ENCODE measurements around the gene RPUSD1.
"Not testable (repeated sequence)": the region's sequence is repeated elsewhere in the genome, so short reads cannot be mapped to it uniquely, and the experiment has no call there.

Gene RPUSD1

GRCh38 chr16:782258-782657, 5.9 kb downstream of the RPUSD1 start:
- DNase-seq: no peak

GRCh38 chr16:781346-782010, 6.7 kb downstream of the RPUSD1 start:
- DNase-seq: no peak

- DNase-seq: no peak
These were observed 7.9 kb downstream of the RPUSD1 start for GRCh38 chr16:780296-780695.

GRCh38 chr16:779561-779960, 8.6 kb downstream of the RPUSD1 start:
- DNase-seq: no peak

GRCh38 chr16:778909-779527, 9.2 kb downstream of the RPUSD1 start:
- DNase-seq: no peak

GRCh38 chr16:778447-778846, 9.7 kb downstream of the RPUSD1 start:
- no peak for DNase-seq

- DNase-seq: no peak
These were observed 10.4 kb downstream of the RPUSD1 start for GRCh38 chr16:777826-778225.

- no peak for DNase-seq
These were observed 11.4 kb downstream of the RPUSD1 start for GRCh38 chr16:776824-777223.

- not testable (repeated sequence) for DNase-seq
These were observed 11.9 kb downstream of the RPUSD1 start for GRCh38 chr16:776298-776697.

- no peak for DNase-seq
These were observed 12.9 kb downstream of the RPUSD1 start for GRCh38 chr16:775236-775796.

- DNase-seq: no peak
These were observed 13.8 kb downstream of the RPUSD1 start for GRCh38 chr16:774086-775001.

GRCh38 chr16:772959-773358, 15.2 kb downstream of the RPUSD1 start:
- no peak for DNase-seq

GRCh38 chr16:770411-770810, 17.8 kb downstream of the RPUSD1 start:
- DNase-seq: no peak

- no peak for DNase-seq
These were observed 18.2 kb downstream of the RPUSD1 start for GRCh38 chr16:769934-770333.

GRCh38 chr16:769184-769784, 18.9 kb downstream of the RPUSD1 start:
- DNase-seq: no peak

GRCh38 chr16:768428-768827, 19.8 kb downstream of the RPUSD1 start:
- DNase-seq: no peak

GRCh38 chr16:767743-768235, 20.4 kb downstream of the RPUSD1 start:
- no peak for DNase-seq

- no peak for DNase-seq
These were observed 21.2 kb downstream of the RPUSD1 start for GRCh38 chr16:766820-767640.

GRCh38 chr16:766008-766819, 22.0 kb downstream of the RPUSD1 start:
- DNase-seq: no peak

GRCh38 chr16:765488-765865, 22.7 kb downstream of the RPUSD1 start:
- DNase-seq: no peak

- no peak for DNase-seq
These were observed 23.2 kb downstream of the RPUSD1 start for GRCh38 chr16:764848-765487.
